HCT116 (cell line): ENCODE results near the gene ZNF317. TPM values are rescaled to one million over a fixed set of nuclear protein-coding genes. Genes with fewer than 3 reads are reported as not detected.

Experiments used
- ATAC-seq: fragments of 200-7000 bp; cut with Tn5 transposase; 2 replicates; pipeline ENCODE4 v1.9.1; 2020; ENCODE audit warnings: mild to moderate bottlenecking, moderate library complexity
- BruUV-seq: library from RNA; stranded (reverse); fragments of 400-500 nt; replicated peaks from 2 replicates; lab custom pipeline; 2021; lab: Mats Ljungman, UMichigan
- CTCF ChIA-PET: fragments of 300-600 bp; sonication (Branson Sonifier 250); formaldehyde crosslinking; loops from one replicate; lab custom pipeline; 2021; ENCODE audit warnings: antibody characterized with exemption; lab: Charles Lee
- POLR2A ChIA-PET: fragments of 300-600, 350-600 bp; sonication (Branson Sonifier 250); formaldehyde crosslinking; loops from one replicate; lab custom pipeline; 2021; ENCODE audit warnings: antibody characterized with exemption; lab: Charles Lee
- RAD21 ChIA-PET, 2 experiments: fragments of 300-600 bp; sonication (Branson Sonifier 250); formaldehyde crosslinking; loops; one replicate each; lab custom pipeline; 2023; ENCODE audit warnings: low total read pairs in 2 of 2; ENCODE audit not compliant: uncharacterized antibody in 2 of 2, unreplicated experiment in 2 of 2, low non-redundant PET in 1 of 2; lab: Charles Lee
- DNase-seq: peaks from one replicate; pipeline ENCODE4 v3.0.0-alpha.2; 2010; ENCODE audit warnings: low read depth, low spot score
- H2AFZ ChIP-seq: fragments of 200-600 bp; shearing (Covaris generic), sonication (generic); 2 replicates; pipeline ENCODE4 v1.6.1; 2017; ENCODE audit warnings: low read depth, mixed run types, mixed read lengths, antibody characterized with exemption, low read length; ENCODE audit not compliant: poor library complexity, severe bottlenecking
- H3K27ac ChIP-seq: 2 replicates; pipeline ENCODE4 v1.5.1; 2012; ENCODE audit warnings: low read depth, low read length
- H3K27me3 ChIP-seq: fragments of 200-600 bp; sonication (generic); 2 replicates; pipeline ENCODE4 v1.6.1; 2016; ENCODE audit warnings: mixed run types, low read length, mixed read lengths; ENCODE audit not compliant: insufficient read depth
- H3K36me3 ChIP-seq, 2 experiments: fragments of 200-500 bp in 1 of 2; fragments of 200-600 bp in 1 of 2; sonication (Bioruptor generic) in 1 of 2; sonication (generic) in 1 of 2; 2 replicates each; pipeline versions ENCODE4 v1.5.1 to v1.6.1; 2014 to 2016; ENCODE audit warnings: low read length in 2 of 2, inconsistent platforms in 1 of 2, mixed read lengths in 1 of 2, mixed run types in 1 of 2; ENCODE audit not compliant: insufficient read depth in 2 of 2, control insufficient read depth in 1 of 2
- H3K4me1 ChIP-seq, 2 experiments: fragments of 200-600 bp in 1 of 2; sonication (generic) in 1 of 2; 2 replicates each; pipeline versions ENCODE4 v1.5.1 to v1.6.1; 2012 to 2017; ENCODE audit warnings: low read length in 2 of 2, inconsistent platforms in 1 of 2, mild to moderate bottlenecking in 1 of 2, mixed read lengths in 1 of 2, mixed run types in 1 of 2, moderate library complexity in 1 of 2; ENCODE audit not compliant: insufficient read depth in 2 of 2, control insufficient read depth in 1 of 2
- H3K4me2 ChIP-seq: fragments of 200-600 bp; sonication (generic); 2 replicates; pipeline ENCODE4 v1.6.1; 2017; ENCODE audit warnings: mixed run types, low read length, mixed read lengths
- H3K4me3 ChIP-seq, 2 experiments: fragments of 200-600 bp in 1 of 2; sonication (generic) in 1 of 2; replicated peaks in 1 of 2; 2 replicates each; pipeline ENCODE4 v1.5.1; 2011 to 2016; ENCODE audit warnings: low read length in 2 of 2, control low read depth in 1 of 2, low read depth in 1 of 2, mild to moderate bottlenecking in 1 of 2, mixed read lengths in 1 of 2, mixed run types in 1 of 2
- H3K79me2 ChIP-seq: fragments of 200-600 bp; sonication (generic); 2 replicates; pipeline ENCODE4 v1.6.1; 2017; ENCODE audit warnings: mild to moderate bottlenecking, mixed run types, low read length, moderate library complexity, mixed read lengths; ENCODE audit not compliant: insufficient read depth
- H3K9ac ChIP-seq: fragments of 200-600 bp; sonication (generic); 2 replicates; pipeline ENCODE4 v1.6.1; 2016; ENCODE audit warnings: low read length, mixed read lengths
- H3K9me2 ChIP-seq: fragments of 200-600 bp; sonication (generic), shearing (Covaris generic); 2 replicates; pipeline ENCODE4 v1.6.1; 2017; ENCODE audit warnings: mixed run types, mild to moderate bottlenecking, moderate library complexity; ENCODE audit not compliant: insufficient read depth
- H3K9me3 ChIP-seq, 2 experiments: fragments of 200-500 bp in 1 of 2; fragments of 200-600 bp in 1 of 2; sonication (Bioruptor generic) in 1 of 2; sonication (generic) in 1 of 2; 2 replicates each; pipeline ENCODE4 v1.6.1; 2014 to 2017; ENCODE audit warnings: low read length in 2 of 2, mixed read lengths in 2 of 2, inconsistent platforms in 1 of 2, low read depth in 1 of 2, mild to moderate bottlenecking in 1 of 2, mixed run types in 1 of 2, moderate library complexity in 1 of 2; ENCODE audit not compliant: control insufficient read depth in 1 of 2, insufficient read depth in 1 of 2
- H4K20me1 ChIP-seq: fragments of 200-600 bp; sonication (generic), shearing (Covaris generic); 2 replicates; pipeline ENCODE4 v1.6.1; 2017; ENCODE audit warnings: mixed run types, mild to moderate bottlenecking, moderate library complexity; ENCODE audit not compliant: insufficient read depth
- CEBPB ChIP-seq: IDR thresholded peaks from 2 replicates; pipeline ENCODE4 v1.6.1; 2012; ENCODE audit warnings: low read depth
- EGR1 ChIP-seq: IDR thresholded peaks from 2 replicates; pipeline ENCODE4 v1.6.1; 2012; ENCODE audit warnings: low read depth
- EZH2 ChIP-seq: fragments of 200-600 bp; sonication (generic); IDR thresholded peaks from 2 replicates; pipeline ENCODE4 v1.6.1; 2017; ENCODE audit warnings: antibody characterized with exemption, mixed run types
- EZH2phosphoT487 ChIP-seq: fragments of 200-600 bp; IDR thresholded peaks from 2 replicates; pipeline ENCODE4 v1.6.1; 2018; ENCODE audit warnings: antibody characterized with exemption, borderline replicate concordance
- JUND ChIP-seq: IDR thresholded peaks from 2 replicates; pipeline ENCODE4 v1.6.1; 2012
- ZFX ChIP-seq: fragments of 450-650 bp; IDR thresholded peaks from 2 replicates; pipeline ENCODE4 v1.6.1; 2017
- ZNF274 ChIP-seq: fragments of 200-500 bp; sonication (Bioruptor generic); IDR thresholded peaks from 2 replicates; pipeline ENCODE4 v1.6.1; 2014; ENCODE audit warnings: mild to moderate bottlenecking, low read depth, low read length, inconsistent platforms
- intact Hi-C: fragments of 100-400 bp; cut with micrococcal nuclease; formaldehyde crosslinking; loops from 2 replicates; pipeline ENCODE4 v1.10.0; 2022
- total RNA-seq: library from RNA; stranded (reverse); gene quantifications from one replicate; pipeline ENCODE4 v1.2.1, GENCODE V29; 2021; ENCODE audit not compliant: unreplicated experiment
- TF ChIP-seq, protein P1 (sequence below): IDR thresholded peaks from 2 replicates; pipeline ENCODE4 v1.6.1; 2012

The ZNF317 gene
- total RNA-seq, 1 experiment from 2014 or later: 39.8 TPM

DNA sequence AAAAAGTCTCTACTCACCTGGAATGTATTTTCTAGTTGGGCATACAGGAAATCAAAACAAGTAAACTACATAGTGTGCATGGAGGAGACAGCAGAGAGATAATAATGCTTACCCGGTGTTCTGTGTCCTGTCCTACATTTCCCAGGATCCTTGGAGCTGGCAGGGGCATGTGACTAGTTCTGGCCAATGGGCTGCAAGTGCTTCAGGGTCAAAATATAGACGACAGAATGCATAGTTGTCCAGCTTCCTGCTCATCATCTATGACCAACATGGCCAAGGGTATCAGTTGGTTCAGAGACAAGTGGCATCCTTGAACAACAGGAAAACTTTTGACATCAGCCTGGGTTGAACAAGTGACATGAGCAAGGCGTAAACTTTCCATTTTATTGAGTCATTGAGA is 8.5 kb downstream of the ZNF317 start:
- no peaks in the 10 kb centered on the region for H4K20me1 ChIP-seq
- no peak overlapping the region for H3K4me2 ChIP-seq
- no TSS peak for BruUV-seq
- H3K4me3 ChIP-seq: no peak overlapping the region
- peaks cover 43 to 56% of the 10 kb centered on the region in 2 experiments for H3K9me3 ChIP-seq
- no peaks in the 10 kb centered on the region for H3K27me3 ChIP-seq
- no peak for TF ChIP-seq EZH2
- TF ChIP-seq, protein P1, sequence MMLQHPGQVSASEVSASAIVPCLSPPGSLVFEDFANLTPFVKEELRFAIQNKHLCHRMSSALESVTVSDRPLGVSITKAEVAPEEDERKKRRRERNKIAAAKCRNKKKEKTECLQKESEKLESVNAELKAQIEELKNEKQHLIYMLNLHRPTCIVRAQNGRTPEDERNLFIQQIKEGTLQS: no peak
- TF ChIP-seq JUND: no peak
- TF ChIP-seq CEBPB: no peak
- TF ChIP-seq EZH2phosphoT487: no peak
- TF ChIP-seq ZNF274: no peak
- TF ChIP-seq EGR1: no peak
- peaks cover 0 to 49% of the 10 kb centered on the region in 2 experiments; a peak in 1 of 4 replicates for H3K36me3 ChIP-seq
- H3K9me2 ChIP-seq: no peaks in the 10 kb centered on the region
- no peak overlapping the region for H3K9ac ChIP-seq
- peaks cover 0 to 6% of the 10 kb centered on the region in 2 experiments; a peak in 1 of 4 replicates for H3K4me1 ChIP-seq
- CTCF ChIA-PET: no interaction called here
- peaks cover 100% of the 10 kb centered on the region for H3K79me2 ChIP-seq
- intact Hi-C loops: loop anchor here (10.0 kb wide), 1 partner anchor 286 kb away; the partner anchor contains the start of gene ZNF266
- H2AFZ ChIP-seq: no peak overlapping the region
- no peak for DNase-seq
- ATAC-seq: no peak
- RAD21 ChIA-PET: no interaction called here
- H3K27ac ChIP-seq: no peak overlapping the region
- POLR2A ChIA-PET: no interaction called here

DNA sequence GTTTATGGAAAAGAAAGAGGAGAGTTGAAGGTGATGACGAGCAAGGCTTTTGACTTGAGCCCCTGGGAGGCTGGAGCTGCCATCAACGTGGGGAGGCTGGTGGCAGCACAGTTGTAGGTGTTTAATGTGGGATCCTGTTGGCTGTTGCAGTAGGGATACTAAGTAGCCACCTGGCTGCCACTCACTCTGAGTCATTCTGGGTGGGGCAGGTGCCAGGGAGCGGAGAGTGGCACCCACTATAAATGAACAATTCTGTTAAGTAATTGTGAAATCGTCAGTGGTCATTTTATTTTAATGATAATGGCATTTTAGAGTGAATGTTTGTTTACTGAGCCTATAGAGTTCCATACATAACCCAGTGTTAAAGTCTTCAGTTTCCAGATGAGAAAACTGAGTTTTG is 9.8 kb downstream of the ZNF317 start:
- Histone ChIP-seq H3K79me2 (peaks cover 100% of the 10 kb centered on the region), H3K9me2 (no peaks in the 10 kb centered on the region), H3K27me3 (no peaks in the 10 kb centered on the region), H3K4me2 (no peak overlapping the region), H3K4me1 (peaks cover 0 to 6% of the 10 kb centered on the region in 2 experiments; a peak in 1 of 4 replicates), H2AFZ (no peak overlapping the region), H3K36me3 (peaks cover 0 to 55% of the 10 kb centered on the region in 2 experiments; a peak in 1 of 4 replicates), H3K9me3 (peaks cover 44 to 57% of the 10 kb centered on the region in 2 experiments; a peak in 3 of 4 replicates), H3K4me3 (no peak overlapping the region), H3K27ac (no peak overlapping the region), H3K9ac (no peak overlapping the region), H4K20me1 (no peaks in the 10 kb centered on the region)
- intact Hi-C loops: loop anchor here (10.0 kb wide), 1 partner anchor 285 kb away; the partner anchor contains the start of gene ZNF266
- ChIA-PET POLR2A (no interaction called here), RAD21 (no interaction called here), CTCF (no interaction called here)
- BruUV-seq: no TSS peak
- DNase-seq (no peak), ATAC-seq (peak; percentile 36; the same call in 1 of the 2 replicates)
- no peak for TF ChIP-seq ZFX
